ENCODE measurements around the gene NCKAP5.

GRCh38 chr2:132668189-132668823 lies 900.0 kb downstream of the NCKAP5 start:
- no peak for TF ChIP-seq POLR2A (IDR thresholded peaks at IDR 0.05)
- TF ChIP-seq CTCF (IDR thresholded peaks at IDR 0.05) = peak in 1 of 4 experiments; percentile 9
- TF ChIP-seq POLR2AphosphoS5 (IDR thresholded peaks at IDR 0.05) = no peak

All from prostate gland (tissue), 2 donors.